HG02571 (cell line): ENCODE measurements around the gene GRAP2.

ENCODE experiments used
- ATAC-seq: cut with Tn5 transposase; IDR thresholded peaks from one replicate; pipeline ENCODE4 v1.9.1; 2021; ENCODE audit warnings: mild to moderate bottlenecking, moderate library complexity; ENCODE audit not compliant: unreplicated experiment

Gene GRAP2

GRCh38 chr22:39960791-39961746, 60.2 kb downstream of the GRAP2 start:
- ATAC-seq, result peak; percentile 72

GRCh38 chr22:39962071-39962470, 61.2 kb downstream of the GRAP2 start:
- no peak for ATAC-seq

- ATAC-seq, result no peak
These were observed 64.9 kb downstream of the GRAP2 start for GRCh38 chr22:39965748-39966147.

- no peak for ATAC-seq
These were observed 65.6 kb downstream of the GRAP2 start for GRCh38 chr22:39966470-39966869.

GRCh38 chr22:39967103-39967829, 66.4 kb downstream of the GRAP2 start:
- ATAC-seq, result no peak

- no peak for ATAC-seq
These were observed 67.4 kb downstream of the GRAP2 start for GRCh38 chr22:39967996-39968972.

GRCh38 chr22:39970742-39971141, 69.9 kb downstream of the GRAP2 start:
- no peak for ATAC-seq

- no peak for ATAC-seq
These were observed 71.8 kb downstream of the GRAP2 start for GRCh38 chr22:39972641-39973040.

GRCh38 chr22:39973656-39974055, 72.8 kb downstream of the GRAP2 start:
- ATAC-seq, result no peak

- ATAC-seq, result no peak
These were observed 73.2 kb downstream of the GRAP2 start for GRCh38 chr22:39974065-39974464.

- no peak for ATAC-seq
These were observed 78.2 kb downstream of the GRAP2 start for GRCh38 chr22:39979048-39979447.

GRCh38 chr22:39979458-39979857, 78.6 kb downstream of the GRAP2 start:
- no peak for ATAC-seq

- ATAC-seq, result no peak
These were observed 79.7 kb downstream of the GRAP2 start for GRCh38 chr22:39980596-39980995.

- ATAC-seq, result no peak
These were observed 82.5 kb downstream of the GRAP2 start for GRCh38 chr22:39983346-39983745.

- ATAC-seq, result no peak
These were observed 83.1 kb downstream of the GRAP2 start for GRCh38 chr22:39984006-39984405.

GRCh38 chr22:39984746-39985145, 83.9 kb downstream of the GRAP2 start:
- no peak for ATAC-seq

GRCh38 chr22:39985383-39986035, 84.6 kb downstream of the GRAP2 start:
- ATAC-seq, result no peak

- ATAC-seq, result no peak
These were observed 87.7 kb downstream of the GRAP2 start for GRCh38 chr22:39988386-39989114.

- ATAC-seq, result no peak
These were observed 88.7 kb downstream of the GRAP2 start for GRCh38 chr22:39989633-39990032.

GRCh38 chr22:39990686-39991085, 89.8 kb downstream of the GRAP2 start:
- no peak for ATAC-seq
